Measurements from ENCODE around the gene STARD3NL.
"Not testable (repeated sequence)": the region's sequence is repeated elsewhere in the genome, so short reads cannot be mapped to it uniquely, and the experiment has no call there.

The STARD3NL gene

DNA sequence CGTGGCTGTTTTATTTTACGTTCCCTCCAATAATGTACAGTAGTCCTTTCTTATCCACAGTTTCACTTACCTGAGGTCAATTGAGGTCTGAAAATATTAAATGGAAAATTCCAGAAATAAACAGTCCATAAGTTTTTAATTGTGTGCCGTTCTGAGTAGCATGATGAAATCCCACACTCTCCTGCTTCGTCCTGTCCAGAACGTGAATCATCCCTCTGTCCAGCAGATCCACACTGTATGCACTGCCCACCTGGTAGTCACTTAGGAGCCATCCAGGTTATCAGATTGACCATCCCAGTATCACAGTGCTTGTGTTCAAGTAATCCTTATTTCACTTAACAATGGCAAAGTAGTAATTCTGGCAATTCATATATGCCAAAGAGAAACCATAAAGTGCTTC is 46.3 kb downstream of the STARD3NL start:
- no peak for DNase-seq

DNA sequence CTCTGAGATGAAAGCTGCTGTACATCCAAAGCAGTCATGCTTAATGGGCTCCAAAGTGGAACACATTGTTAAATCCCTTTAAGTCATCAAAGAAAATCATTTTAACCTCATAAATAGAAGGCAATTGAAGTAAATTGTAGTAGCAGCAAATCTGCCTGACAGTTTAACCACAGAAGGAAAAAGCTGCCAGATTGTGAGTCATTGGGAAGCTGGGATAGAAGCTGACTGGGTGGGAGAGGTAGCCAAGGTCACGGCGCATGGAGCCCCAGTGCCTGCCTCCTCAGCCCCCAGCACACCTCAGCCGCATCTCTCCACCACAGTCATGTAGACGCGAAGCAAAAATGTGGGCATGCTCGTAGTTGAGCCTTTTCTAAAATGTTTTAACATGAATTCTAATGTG is 51.3 kb downstream of the STARD3NL start:
- no peak for DNase-seq

DNA sequence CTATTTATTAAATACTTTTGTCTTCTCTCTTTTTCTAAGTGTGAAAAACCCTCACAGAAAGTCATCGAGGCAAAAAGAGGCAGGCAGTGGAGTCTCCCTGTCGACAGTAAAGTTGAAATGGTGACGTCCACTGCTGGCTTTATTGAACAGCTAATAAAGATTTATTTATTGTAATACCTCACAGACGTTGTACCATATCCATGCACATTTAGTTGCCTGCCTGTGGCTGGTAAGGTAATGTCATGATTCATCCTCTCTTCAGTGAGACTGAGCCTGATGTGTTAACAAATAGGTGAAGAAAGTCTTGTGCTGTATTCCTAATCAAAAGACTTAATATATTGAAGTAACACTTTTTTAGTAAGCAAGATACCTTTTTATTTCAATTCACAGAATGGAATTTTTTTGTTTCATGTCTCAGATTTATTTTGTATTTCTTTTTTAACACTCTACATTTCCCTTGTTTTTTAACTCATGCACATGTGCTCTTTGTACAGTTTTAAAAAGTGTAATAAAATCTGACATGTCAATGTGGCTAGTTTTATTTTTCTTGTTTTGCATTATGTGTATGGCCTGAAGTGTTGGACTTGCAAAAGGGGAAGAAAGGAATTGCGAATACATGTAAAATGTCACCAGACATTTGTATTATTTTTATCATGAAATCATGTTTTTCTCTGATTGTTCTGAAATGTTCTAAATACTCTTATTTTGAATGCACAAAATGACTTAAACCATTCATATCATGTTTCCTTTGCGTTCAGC is 52.0 kb downstream of the STARD3NL start:
- no peak for DNase-seq

DNA sequence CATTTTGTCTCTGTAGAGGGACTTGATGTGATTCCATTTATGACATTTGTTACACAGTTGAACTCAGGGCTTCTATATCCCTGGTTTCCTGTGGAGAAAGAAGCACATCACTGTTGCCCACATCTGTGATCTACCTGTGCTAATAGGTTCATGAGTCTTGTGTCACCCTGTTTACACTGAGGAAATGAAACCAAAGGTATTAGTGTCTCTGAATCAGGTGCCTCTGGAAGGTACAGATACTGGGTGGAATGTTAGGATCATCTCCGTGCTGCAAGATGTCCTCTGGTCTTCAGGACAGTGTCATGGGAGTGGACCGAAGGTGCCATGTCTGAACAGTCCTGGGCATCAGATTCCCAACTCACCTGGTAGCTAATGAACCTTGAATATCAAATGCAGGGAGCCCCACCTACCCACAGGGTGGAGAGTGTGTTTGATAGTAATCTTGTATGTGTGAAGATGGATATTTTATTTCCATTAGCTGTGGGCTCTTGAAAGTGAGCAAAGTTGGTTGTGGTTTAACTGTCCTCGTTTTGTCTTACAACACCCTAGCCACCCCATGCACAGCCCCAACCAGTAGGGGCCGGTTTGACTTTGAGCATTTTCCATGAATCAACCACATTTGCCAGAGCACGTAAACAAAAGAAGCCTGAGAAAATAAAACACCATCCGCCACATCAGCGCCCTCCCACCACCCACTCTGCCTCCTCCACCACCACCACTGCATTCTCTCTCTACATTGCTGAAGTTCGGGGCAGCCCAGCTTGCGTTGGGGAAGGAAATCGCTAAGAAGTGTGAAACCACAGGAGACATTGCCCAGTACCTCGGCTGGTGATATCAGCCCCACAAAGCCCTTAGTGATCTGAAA is 54.7 kb downstream of the STARD3NL start:
- no peak for DNase-seq

DNA sequence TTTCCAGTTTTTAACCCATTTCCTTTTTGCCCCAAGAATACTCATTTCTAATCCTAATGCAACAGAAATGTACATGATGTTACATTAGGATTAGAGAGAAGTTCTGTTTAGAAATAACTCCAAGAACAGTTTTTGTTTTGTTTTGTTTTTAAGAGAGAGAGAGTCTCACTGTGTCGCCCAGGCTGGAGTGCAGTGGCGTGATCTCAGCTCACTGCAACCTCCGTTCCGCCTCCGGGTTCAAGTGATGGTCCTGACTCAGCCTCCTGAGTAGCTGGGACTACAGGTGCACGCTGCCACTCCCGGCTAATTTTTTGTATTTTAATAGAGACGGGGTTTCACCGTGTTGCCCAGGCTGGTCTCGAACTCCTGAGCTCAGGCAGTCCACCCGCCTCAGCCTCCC is 56.7 kb downstream of the STARD3NL start:
- not testable (repeated sequence) for DNase-seq

DNA sequence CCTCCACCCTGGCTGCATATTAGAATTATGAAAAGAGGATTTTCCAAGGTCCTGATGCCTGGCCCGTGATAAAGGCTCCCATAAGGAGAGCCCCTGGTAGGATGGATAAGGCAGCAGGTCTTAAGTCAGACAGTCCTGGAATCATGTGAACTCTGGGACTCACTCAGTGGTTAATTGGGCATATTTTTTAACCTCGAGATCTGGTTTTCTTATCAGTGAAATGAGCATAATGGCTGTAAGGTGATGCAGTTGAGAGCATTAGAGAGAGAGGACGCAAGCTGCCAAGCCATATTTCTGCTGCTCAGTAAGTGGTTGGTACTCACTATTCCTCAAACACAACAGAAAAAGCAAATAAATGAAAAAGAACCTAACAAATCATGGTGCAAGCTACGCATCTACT is 57.6 kb downstream of the STARD3NL start:
- no peak for DNase-seq

DNA sequence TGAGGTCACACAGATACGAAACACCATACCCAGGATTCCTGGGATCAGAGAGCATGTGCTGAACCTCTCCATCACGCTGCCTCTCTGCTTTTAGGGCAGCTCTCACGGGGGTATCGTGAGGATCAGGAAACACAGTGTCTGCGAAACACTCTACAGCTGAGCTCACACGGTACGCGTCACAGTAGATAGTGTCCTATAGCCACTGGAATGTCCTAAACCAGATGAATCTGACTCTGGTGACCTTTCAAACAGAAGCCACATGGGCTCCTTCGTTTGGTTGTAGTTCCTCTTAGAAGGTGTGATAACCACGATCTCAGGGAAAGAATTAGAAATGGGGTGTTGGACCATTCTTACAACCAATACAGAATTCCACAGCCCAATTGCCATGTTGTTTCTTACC is 61.1 kb downstream of the STARD3NL start:
- not testable (repeated sequence) for DNase-seq

DNA sequence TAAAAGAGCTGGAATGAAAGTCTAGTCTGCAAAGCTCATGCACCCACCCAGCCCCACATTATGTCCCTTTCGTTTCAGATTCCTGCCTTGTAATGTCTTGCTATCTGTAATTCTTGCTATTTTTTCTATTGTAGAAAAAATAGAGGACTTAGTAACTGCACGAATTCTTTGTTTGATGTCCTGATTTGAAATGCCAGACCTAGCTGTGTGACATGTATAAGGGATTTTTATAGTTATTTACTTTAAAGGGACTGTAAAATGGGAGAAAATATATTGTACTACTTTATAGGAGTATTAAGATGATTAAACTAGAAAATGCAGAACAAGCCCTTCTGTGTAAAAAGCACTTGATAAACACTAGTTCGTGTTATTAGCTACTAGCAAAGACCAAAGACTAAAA is 63.0 kb downstream of the STARD3NL start:
- DNase-seq: no peak

DNA sequence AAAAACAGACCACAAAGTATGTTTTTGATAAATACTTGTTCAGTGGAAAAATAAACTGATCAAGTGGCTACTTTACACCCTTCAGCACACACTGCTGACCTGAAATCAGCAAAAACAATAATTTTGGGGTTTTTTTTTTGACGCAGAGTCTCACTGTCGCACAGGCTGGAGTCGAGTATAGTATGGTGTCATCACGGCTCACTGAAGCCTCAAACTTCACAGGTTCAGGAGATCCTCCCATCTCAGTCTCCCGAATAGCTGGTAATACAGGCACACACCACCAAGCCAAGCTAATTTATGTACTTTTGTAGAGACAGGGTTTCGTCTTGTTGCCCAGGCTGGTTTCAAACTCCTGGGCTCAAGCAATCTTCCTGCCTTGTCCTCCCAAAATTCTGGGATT is 64.8 kb downstream of the STARD3NL start:
- no peak for DNase-seq

DNA sequence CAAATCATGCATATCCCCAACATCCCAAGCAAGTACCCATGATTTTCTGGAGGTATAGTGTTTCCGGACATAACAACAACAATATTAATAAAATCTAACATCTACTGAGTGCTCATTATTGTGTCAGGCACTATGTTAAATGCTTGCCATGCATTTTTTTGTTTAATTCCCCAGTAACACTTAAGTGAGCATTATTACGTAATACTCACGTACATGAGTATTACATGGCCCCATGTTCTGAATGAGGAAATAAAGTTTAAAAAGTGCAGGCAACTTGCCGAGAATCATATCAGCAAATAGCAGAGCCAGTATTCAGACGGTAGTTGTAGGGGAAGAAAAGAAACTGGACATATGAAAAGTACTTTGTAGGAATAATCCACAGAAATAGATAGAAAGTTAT is 65.3 kb downstream of the STARD3NL start:
- DNase-seq: not testable (repeated sequence)

DNA sequence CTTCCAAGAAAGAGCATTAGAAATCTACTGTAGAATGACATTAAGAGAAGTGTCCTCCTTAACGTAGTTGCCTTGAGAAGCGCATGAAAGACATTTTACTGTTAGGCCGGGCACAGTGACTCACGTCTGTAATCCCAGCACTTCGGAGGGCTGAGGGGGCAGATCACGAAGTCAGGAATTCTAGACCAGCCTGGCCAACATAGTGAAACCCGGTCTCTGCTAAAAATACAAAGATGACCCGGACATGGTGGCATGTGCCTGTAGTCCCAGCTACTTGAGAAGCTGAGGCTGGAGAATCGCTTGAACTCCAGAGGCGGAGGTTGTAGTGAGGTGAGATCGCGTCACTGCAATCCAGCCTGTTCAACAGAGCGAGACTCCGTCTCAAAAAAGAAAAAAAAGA is 66.5 kb downstream of the STARD3NL start:
- no peak for DNase-seq

DNA sequence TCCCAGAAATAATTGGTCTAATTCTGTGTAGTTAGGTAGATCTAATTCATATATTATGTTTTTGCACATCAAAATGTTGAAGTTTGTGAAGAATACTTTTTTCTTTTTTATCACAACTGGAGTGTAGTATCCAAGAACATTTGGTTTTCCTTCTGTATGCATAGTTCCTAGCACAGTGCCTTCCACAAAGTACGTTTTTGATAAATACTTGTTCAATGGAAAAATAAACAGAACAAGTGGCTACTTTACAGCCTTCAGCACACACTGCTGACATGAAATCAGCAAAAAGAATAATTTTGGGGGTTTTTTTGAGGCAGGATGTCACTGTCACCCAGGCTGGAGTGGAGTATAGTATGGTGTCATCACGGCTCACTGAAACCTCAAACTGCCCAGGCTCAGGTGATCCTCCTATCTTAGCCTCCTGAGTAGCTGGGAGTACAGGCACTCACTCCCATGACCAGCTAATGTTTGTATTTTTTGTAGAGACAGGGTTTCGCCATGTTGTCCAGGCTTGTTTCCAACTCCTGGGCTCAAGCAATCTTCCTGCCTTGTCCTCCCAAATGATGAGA is 67.4 kb downstream of the STARD3NL start:
- DNase-seq: no peak

DNA sequence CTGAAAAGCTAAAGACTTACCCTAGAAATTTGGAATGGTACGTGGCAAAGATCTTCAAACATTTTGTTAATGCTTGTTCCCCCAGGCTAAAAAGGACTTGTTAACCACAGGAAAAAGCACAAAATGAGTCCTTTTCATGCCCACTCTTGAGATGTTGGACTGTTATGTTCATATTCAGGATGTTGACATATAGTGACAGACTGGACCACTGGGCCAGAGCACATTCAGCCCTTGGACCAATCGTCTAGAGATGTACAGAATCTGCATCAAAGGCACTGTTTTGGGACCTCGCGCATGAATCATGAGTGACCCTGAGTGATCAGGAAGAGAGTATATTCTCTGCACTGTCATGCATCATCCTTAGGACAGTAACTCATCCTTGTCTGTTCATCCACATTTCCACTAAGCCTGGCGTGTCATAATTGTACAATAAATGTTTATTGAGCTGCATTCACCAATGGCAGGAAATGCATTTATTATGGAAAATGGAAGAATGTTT is 70.1 kb downstream of the STARD3NL start:
- no peak for DNase-seq

DNA sequence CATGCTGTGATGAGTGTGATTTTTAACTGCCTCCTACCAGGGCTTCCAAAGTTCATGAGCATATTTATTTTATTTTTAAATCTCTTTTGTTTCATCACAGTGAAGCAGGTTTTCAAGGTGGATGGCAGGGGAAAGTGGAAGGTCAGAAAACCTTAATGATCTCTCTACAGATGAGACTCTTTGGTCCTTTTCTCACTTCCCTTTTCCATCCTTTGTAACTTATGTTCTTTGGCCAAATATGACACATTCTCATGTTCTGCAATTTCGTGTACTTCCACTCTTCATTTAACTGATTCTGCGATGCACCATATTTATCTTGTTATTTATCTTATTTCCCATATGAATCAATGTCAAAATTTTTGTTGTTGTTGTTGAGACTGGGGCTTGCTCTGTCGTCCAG is 71.8 kb downstream of the STARD3NL start:
- not testable (repeated sequence) for DNase-seq

DNA sequence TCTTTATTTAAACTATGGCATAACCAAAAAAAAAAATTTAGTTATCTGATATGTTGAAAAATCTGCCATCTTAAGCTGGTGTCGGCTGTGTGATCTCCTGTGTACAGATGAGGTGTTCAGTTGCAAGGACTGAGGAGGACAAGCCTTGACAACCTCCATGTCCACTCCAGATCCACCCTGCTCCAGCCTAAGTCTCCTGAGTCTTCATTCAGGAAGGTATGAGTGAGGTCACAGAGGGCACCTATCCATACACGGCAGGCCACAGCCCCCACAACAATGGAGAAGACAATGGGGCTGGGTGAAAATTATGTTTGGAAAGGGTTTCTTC is 79.3 kb downstream of the STARD3NL start:
- DNase-seq: no peak

DNA sequence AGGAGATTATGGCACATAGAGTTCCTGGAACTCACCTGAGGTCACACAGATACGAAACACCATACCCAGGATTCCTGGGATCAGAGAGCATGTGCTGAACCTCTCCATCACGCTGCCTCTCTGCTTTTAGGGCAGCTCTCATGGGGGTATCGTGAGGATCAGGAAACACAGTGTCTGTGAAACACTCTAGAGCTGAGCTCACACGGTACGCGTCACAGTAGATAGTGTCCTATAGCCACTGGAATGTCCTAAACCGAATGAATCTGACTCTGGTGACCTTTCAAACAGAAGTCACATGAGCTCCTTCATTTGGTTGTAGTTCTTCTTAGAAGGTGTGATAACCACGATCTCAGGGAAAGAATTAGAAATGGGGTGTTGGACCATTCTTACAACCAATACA is 81.1 kb downstream of the STARD3NL start:
- not testable (repeated sequence) for DNase-seq

DNA sequence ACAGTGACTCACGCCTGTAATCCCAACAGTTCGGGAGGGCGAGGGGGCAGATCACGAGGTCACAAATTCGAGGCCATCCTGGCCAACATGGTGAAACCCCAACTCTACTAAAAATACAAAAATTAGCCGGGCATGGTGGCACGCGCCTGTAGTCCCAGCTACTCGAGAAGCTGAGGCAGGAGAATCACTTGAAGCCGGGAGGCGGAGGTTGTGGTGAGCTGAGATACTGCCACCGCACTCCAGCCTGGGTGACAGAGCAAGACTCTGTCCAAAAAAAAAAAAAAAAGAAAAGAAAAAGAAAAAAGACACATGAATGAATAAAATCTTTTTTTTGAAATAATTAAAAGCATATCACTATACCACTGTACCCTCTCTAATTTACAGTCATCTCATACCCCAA is 83.6 kb downstream of the STARD3NL start:
- DNase-seq: not testable (repeated sequence)

DNA sequence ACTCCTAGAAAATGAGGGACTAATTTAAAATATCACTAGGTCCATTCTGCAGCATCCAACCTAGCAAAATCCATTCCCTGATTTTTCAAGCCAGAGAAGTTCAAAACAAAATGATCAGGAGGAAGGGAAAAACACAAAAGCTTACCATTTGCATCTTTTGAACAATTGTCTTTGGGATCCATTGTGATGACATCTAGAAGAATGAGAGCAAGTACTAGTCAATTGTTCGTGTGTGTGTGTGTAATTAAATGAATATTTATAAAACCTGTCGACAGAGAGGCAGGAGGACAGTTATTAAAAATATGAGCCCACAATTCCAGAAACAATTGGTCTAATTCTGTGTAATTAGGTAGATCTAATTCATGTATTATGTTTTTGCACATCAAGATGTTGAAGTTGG is 84.0 kb downstream of the STARD3NL start:
- not testable (repeated sequence) for DNase-seq

DNA sequence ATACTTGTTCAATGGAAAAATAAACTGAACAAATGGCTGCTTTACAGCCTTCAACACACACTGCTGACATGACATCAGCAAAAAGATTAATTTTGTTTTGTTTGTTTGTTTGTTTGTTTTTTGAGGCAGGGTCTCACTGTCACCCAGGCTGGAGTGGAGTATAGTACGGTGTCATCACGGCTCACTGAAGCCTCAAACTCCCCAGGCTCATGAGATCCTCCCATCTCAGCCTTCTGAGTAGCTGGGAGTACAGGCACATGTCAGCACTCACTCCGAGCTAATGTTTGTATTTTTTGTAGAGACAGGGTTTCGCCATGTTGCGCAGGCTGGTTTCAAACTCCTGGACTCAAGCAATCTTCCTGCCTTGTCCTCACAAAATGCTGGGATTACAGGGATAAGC is 84.5 kb downstream of the STARD3NL start:
- DNase-seq: no peak

DNA sequence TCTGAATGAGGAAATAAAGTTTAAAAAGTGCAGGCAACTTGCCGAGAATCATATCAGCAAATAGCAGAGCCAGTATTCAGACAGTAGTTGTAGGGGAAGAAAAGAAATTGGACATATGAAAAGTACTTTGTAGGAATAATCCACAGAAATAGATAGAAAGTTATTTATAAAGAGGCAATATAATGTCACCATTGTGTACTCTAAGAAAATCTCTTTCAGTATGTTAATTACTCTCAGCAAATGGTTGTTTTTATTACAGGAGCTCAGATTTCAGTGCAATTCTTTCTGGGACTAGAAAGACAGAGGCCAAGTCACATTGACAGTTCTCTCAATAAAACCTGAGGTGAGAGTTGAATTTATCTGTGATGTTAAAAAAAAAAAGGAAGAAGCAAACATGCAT is 85.2 kb downstream of the STARD3NL start:
- not testable (repeated sequence) for DNase-seq

DNA sequence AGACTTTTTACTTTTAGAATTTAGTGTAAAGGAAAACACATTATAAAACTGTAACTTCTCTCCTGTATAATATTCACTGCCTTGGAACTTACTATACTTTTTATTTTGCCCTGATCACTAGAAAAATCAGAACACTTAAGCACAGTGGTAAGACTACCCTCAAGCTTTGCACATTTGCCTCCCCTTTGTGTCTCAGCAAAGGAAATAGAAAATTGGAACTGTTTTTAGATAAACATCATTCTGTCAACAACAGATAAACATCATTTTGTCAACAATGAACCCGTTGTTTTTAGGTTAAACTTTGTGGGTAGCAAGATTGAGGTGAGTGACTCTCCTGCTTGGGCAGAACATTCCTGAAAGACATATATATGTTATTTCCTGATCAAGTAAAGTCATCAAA is 86.6 kb downstream of the STARD3NL start:
- DNase-seq: not testable (repeated sequence)

DNA sequence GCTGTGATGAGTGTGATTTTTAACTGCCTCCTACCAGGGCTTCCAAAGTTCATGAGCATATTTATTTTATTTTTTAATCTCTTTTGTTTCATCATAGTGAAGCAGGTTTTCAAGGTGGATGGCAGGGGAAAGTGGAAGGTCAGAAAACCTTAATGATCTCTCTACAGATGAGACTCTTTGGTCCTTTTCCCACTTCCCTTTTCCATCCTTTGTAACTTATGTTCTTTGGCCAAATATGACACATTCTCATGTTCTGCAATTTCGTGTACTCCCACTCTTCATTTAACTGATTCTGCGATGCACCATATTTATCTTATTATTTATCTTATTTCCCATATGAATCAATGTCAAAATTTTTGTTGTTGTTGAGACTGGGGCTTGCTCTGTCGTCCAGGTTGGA is 87.9 kb downstream of the STARD3NL start:
- not testable (repeated sequence) for DNase-seq

DNA sequence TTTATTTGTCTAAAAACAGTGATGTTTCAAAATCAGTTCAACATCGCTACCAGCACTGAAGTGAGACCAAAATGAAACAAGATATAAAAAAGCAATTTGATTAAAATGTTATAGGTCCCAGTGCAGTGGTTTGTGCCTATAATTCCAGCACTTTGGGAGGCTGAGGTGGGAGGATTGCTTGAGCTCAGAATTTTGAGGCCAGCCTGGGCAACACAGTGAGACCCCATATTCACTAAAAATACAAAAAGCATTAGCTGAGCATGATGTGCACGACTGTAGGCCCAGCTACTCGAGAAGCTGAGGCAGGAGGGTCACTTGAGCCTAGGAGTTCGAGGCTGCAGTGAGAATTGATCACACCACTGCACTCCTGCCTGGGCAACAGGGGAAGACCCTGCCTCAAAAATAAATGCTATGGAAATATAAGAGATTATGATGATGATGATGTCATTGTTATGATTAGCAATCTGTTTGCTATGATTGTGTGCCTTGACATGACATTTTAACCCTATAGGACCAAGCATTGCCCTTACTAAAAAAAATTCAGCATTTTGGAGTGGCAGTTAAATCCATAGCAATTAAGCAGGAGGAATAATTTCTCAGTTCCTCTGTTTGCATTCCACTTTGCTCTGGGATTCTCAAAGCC is 91.8 kb downstream of the STARD3NL start:
- DNase-seq: not testable (repeated sequence)
